ENCODE measurements around the gene SEPTIN12. TPM values are rescaled to one million over a fixed set of nuclear protein-coding genes. Genes with fewer than 3 reads are reported as not detected.

The SEPTIN12 gene
- total and polyA plus RNA-seq, 2 experiments from 2014 or later, result not detected

GRCh38 chr16:4748682-4749411, 39.3 kb downstream of the SEPTIN12 start:
- Mint-ChIP-seq H3K36me3 (ENCODE audit: low read depth) (peaks cover 15% of the 10 kb centered on the region; the same call in 2 of the 3 replicates), H3K27me3 (ENCODE audit: insufficient read depth, low read depth, poor library complexity) (peaks cover 9% of the 10 kb centered on the region), H3K27ac (no peak overlapping the region), H3K9me3 (no peaks in the 10 kb centered on the region), H3K4me3 (no peak overlapping the region), H3K4me1 (peaks cover 7% of the 10 kb centered on the region)
- Histone ChIP-seq H3K4me3 (no peak overlapping the region), H3K27me3 (ENCODE audit: insufficient read depth) (no peaks in the 10 kb centered on the region), H3K36me3 (ENCODE audit: insufficient read depth) (no peaks in the 10 kb centered on the region), H3F3A (replicated peaks; ENCODE audit: low read depth) (peaks cover 3% of the 10 kb centered on the region; the same call in 1 of the 2 replicates), H4K20me1 (replicated peaks; ENCODE audit: insufficient read depth) (no peaks in the 10 kb centered on the region; the same call in 1 of the 2 replicates), H3K9me2 (ENCODE audit: insufficient read depth) (no peaks in the 10 kb centered on the region), H3K79me2 (replicated peaks; ENCODE audit: insufficient read depth) (no peaks in the 10 kb centered on the region), H3K4me1 (ENCODE audit: insufficient read depth) (peaks cover 6% of the 10 kb centered on the region; the same call in 1 of the 2 replicates), H3K4me2 (no peak overlapping the region), H3K27ac (ENCODE audit: low read depth) (no peak overlapping the region), H2AFZ (no peak overlapping the region)
- TF ChIP-seq CTCF (conservative IDR thresholded peaks at IDR 0.05; ENCODE audit: low read depth in 2 of 2) (no peak), ZNF331 (CRISPR knock-in tag; IDR thresholded peaks at IDR 0.05; ENCODE audit: low read depth) (no peak), EZH2 (IDR thresholded peaks at IDR 0.05; ENCODE audit: low read depth, unreplicated experiment) (no peak), EZH2phosphoT487 (IDR thresholded peaks at IDR 0.05; ENCODE audit: unreplicated experiment) (no peak), STAT1 (IDR thresholded peaks at IDR 0.05; ENCODE audit: unreplicated experiment) (no peak), POLR2AphosphoS5 (IDR thresholded peaks at IDR 0.05; ENCODE audit: low read depth) (no peak), ZNF114 (CRISPR knock-in tag; IDR thresholded peaks at IDR 0.05) (no peak), NANOG (IDR thresholded peaks at IDR 0.05; ENCODE audit: borderline replicate concordance) (no peak), REST (IDR thresholded peaks at IDR 0.05; ENCODE audit: unreplicated experiment) (no peak), JUNB (IDR thresholded peaks at IDR 0.05; ENCODE audit: unreplicated experiment) (no peak), CREB1 (CRISPR knock-in tag; IDR thresholded peaks at IDR 0.05; ENCODE audit: low read depth) (no peak)
- TF ChIP-seq, protein P1, sequence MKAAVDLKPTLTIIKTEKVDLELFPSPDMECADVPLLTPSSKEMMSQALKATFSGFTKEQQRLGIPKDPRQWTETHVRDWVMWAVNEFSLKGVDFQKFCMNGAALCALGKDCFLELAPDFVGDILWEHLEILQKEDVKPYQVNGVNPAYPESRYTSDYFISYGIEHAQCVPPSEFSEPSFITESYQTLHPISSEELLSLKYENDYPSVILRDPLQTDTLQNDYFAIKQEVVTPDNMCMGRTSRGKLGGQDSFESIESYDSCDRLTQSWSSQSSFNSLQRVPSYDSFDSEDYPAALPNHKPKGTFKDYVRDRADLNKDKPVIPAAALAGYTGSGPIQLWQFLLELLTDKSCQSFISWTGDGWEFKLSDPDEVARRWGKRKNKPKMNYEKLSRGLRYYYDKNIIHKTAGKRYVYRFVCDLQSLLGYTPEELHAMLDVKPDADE (IDR thresholded peaks at IDR 0.05), result no peak
- TF ChIP-seq, protein P2, sequence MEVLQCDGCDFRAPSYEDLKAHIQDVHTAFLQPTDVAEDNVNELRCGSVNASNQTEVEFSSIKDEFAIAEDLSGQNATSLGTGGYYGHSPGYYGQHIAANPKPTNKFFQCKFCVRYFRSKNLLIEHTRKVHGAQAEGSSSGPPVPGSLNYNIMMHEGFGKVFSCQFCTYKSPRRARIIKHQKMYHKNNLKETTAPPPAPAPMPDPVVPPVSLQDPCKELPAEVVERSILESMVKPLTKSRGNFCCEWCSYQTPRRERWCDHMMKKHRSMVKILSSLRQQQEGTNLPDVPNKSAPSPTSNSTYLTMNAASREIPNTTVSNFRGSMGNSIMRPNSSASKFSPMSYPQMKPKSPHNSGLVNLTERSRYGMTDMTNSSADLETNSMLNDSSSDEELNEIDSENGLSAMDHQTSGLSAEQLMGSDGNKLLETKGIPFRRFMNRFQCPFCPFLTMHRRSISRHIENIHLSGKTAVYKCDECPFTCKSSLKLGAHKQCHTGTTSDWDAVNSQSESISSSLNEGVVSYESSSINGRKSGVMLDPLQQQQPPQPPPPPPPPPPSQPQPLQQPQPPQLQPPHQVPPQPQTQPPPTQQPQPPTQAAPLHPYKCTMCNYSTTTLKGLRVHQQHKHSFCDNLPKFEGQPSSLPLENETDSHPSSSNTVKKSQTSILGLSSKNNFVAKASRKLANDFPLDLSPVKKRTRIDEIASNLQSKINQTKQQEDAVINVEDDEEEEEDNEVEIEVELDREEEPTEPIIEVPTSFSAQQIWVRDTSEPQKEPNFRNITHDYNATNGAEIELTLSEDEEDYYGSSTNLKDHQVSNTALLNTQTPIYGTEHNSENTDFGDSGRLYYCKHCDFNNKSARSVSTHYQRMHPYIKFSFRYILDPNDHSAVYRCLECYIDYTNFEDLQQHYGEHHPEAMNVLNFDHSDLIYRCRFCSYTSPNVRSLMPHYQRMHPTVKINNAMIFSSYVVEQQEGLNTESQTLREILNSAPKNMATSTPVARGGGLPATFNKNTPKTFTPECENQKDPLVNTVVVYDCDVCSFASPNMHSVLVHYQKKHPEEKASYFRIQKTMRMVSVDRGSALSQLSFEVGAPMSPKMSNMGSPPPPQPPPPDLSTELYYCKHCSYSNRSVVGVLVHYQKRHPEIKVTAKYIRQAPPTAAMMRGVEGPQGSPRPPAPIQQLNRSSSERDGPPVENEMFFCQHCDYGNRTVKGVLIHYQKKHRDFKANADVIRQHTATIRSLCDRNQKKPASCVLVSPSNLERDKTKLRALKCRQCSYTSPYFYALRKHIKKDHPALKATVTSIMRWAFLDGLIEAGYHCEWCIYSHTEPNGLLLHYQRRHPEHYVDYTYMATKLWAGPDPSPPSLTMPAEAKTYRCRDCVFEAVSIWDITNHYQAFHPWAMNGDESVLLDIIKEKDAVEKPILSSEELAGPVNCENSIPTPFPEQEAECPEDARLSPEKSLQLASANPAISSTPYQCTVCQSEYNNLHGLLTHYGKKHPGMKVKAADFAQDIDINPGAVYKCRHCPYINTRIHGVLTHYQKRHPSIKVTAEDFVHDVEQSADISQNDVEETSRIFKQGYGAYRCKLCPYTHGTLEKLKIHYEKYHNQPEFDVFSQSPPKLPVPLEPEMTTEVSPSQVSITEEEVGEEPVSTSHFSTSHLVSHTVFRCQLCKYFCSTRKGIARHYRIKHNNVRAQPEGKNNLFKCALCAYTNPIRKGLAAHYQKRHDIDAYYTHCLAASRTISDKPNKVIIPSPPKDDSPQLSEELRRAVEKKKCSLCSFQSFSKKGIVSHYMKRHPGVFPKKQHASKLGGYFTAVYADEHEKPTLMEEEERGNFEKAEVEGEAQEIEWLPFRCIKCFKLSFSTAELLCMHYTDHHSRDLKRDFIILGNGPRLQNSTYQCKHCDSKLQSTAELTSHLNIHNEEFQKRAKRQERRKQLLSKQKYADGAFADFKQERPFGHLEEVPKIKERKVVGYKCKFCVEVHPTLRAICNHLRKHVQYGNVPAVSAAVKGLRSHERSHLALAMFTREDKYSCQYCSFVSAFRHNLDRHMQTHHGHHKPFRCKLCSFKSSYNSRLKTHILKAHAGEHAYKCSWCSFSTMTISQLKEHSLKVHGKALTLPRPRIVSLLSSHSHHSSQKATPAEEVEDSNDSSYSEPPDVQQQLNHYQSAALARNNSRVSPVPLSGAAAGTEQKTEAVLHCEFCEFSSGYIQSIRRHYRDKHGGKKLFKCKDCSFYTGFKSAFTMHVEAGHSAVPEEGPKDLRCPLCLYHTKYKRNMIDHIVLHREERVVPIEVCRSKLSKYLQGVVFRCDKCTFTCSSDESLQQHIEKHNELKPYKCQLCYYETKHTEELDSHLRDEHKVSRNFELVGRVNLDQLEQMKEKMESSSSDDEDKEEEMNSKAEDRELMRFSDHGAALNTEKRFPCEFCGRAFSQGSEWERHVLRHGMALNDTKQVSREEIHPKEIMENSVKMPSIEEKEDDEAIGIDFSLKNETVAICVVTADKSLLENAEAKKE (CRISPR knock-in tag; IDR thresholded peaks at IDR 0.05), result no peak
- DNase-seq (ENCODE audit: low spot score) (no peak), ATAC-seq (no peak)
